GM12878 (cell line): ENCODE data around the gene MAP3K5. TPM values are rescaled to one million over a fixed set of nuclear protein-coding genes. Genes with fewer than 3 reads are reported as not detected.
"Not testable (repeated sequence)": the region's sequence is repeated elsewhere in the genome, so short reads cannot be mapped to it uniquely, and the experiment has no call there.

ENCODE experiments used
- ATAC-seq: fragments of 200-7000 bp; cut with Tn5 transposase; 3 replicates; pipeline ENCODE4 v1.9.1; 2020; ENCODE audit warnings: mild to moderate bottlenecking, moderate library complexity
- BruUV-seq: library from RNA; stranded (reverse); fragments of 400-500 nt; replicated peaks from 2 replicates; lab custom pipeline; 2021; lab: Mats Ljungman, UMichigan
- CTCF ChIA-PET: fragments of 300-600 bp; sonication (Branson Sonifier 250); formaldehyde crosslinking; extraction: SDS; loops from one replicate; lab custom pipeline; 2021; ENCODE audit warnings: inconsistent platforms; lab: Yijun Ruan, JAX
- POLR2A ChIA-PET: fragments of 350-600 bp; formaldehyde crosslinking; extraction: SDS; loops from one replicate; lab custom pipeline; 2021; ENCODE audit warnings: inconsistent platforms; lab: Charles Lee
- RAD21 ChIA-PET: fragments of 300-600 bp; sonication (Branson Sonifier 250); formaldehyde crosslinking; loops from one replicate; lab custom pipeline; 2023; ENCODE audit warnings: antibody characterized with exemption; ENCODE audit not compliant: unreplicated experiment; lab: Charles Lee
- SMC1A ChIA-PET: fragments of 300-600 bp; sonication (Branson Sonifier 250); formaldehyde crosslinking; loops from one replicate; lab custom pipeline; 2023; ENCODE audit not compliant: unreplicated experiment, uncharacterized antibody; lab: Charles Lee
- DNase-seq: peaks from one replicate; pipeline ENCODE4 v3.0.0-alpha.2; 2011; ENCODE audit warnings: low read depth, low spot score
- FAIRE-seq: peaks from 3 replicates; lab custom pipeline; 2011; peaks lifted over from hg19 to GRCh38; lab: Jason Lieb, UNC
- H2AFZ ChIP-seq: 2 replicates; pipeline ENCODE4 v1.6.0; 2011; ENCODE audit warnings: low read depth, low read length, control low read depth; ENCODE audit not compliant: control insufficient read depth
- H3K27ac ChIP-seq: 2 replicates; pipeline ENCODE4 v1.5.1; 2011; ENCODE audit warnings: control low read depth; ENCODE audit not compliant: control insufficient read depth, insufficient read depth
- H3K27me3 ChIP-seq, 2 experiments: replicated peaks in 1 of 2; 2 replicates each; pipeline versions ENCODE4 v1.6.0 to v1.6.1; 2011; ENCODE audit warnings: low read length in 1 of 2; ENCODE audit not compliant: control insufficient read depth in 2 of 2, insufficient read depth in 2 of 2
- H3K36me3 ChIP-seq, 2 experiments: 2 replicates each; pipeline ENCODE4 v1.5.1; 2011; ENCODE audit warnings: low read length in 1 of 2; ENCODE audit not compliant: control insufficient read depth in 2 of 2, insufficient read depth in 2 of 2
- H3K4me1 ChIP-seq: 2 replicates; pipeline ENCODE4 v1.6.1; 2011; ENCODE audit warnings: mild to moderate bottlenecking, low read length, moderate library complexity, mixed read lengths; ENCODE audit not compliant: control insufficient read depth, insufficient read depth
- H3K4me2 ChIP-seq: 2 replicates; pipeline ENCODE4 v1.6.0; 2011; ENCODE audit warnings: control low read depth; ENCODE audit not compliant: control insufficient read depth, insufficient read depth
- H3K4me3 ChIP-seq: fragments of 200-600 bp; sonication (generic); 2 replicates; pipeline ENCODE4 v1.5.1; 2016
- H3K79me2 ChIP-seq: 2 replicates; pipeline ENCODE4 v1.6.0; 2011; ENCODE audit warnings: low read length; ENCODE audit not compliant: control insufficient read depth, insufficient read depth
- H3K9ac ChIP-seq: 2 replicates; pipeline ENCODE4 v1.8.0; 2011; ENCODE audit warnings: low read length, control low read depth, mixed read lengths; ENCODE audit not compliant: control insufficient read depth, insufficient read depth
- H3K9me3 ChIP-seq: replicated peaks from 3 replicates; pipeline ENCODE4 v1.5.1; 2011; ENCODE audit warnings: mild to moderate bottlenecking, low read length; ENCODE audit not compliant: control insufficient read depth, insufficient read depth
- H4K20me1 ChIP-seq: 2 replicates; pipeline ENCODE4 v1.6.0; 2011; ENCODE audit not compliant: control insufficient read depth, insufficient read depth
- CHD4 ChIP-seq: fragments of 200-600 bp; sonication (generic); IDR thresholded peaks from 2 replicates; pipeline ENCODE4 v1.6.1; 2016; ENCODE audit warnings: mild to moderate bottlenecking
- CUX1 ChIP-seq: IDR thresholded peaks from 2 replicates; pipeline ENCODE4 v1.6.1; 2012; ENCODE audit warnings: improper control_type of control experiment, low read depth, low read length; ENCODE audit not compliant: insufficient replicate concordance
- POU2F2 ChIP-seq: IDR thresholded peaks from 3 replicates; pipeline ENCODE4 v1.6.1; 2011; ENCODE audit warnings: low read depth, mild to moderate bottlenecking, low read length, borderline replicate concordance
- SPI1 ChIP-seq: IDR thresholded peaks from 2 replicates; pipeline ENCODE4 v1.6.1; 2011; ENCODE audit warnings: low read depth, mild to moderate bottlenecking, low read length, moderate library complexity, borderline replicate concordance; ENCODE audit not compliant: insufficient read depth
- WGBS: methylation state at CpG from one replicate; pipeline ENCODE4 v1.1.6; 2016; ENCODE audit warnings: low lambda C conversion rate; ENCODE audit not compliant: insufficient replicate concordance, insufficient coverage; ENCODE audit errors: missing lambda C conversion rate; 5-methylcytosine and 5-hydroxymethylcytosine counted together
- in situ Hi-C: fragments of 300-500 bp; cut with MboI; formaldehyde crosslinking; loops from 9 replicates; pipeline ENCODE4 v1.14.3; 2018; ENCODE audit warnings: mixed read lengths
- intact Hi-C: fragments of 100-400 bp; cut with micrococcal nuclease; formaldehyde crosslinking; loops from one replicate; pipeline ENCODE4 v1.14.2; 2022; ENCODE audit not compliant: unreplicated experiment
- polyA plus RNA-seq, 11 experiments: library from polyadenylated mRNA; depleted of rRNA in 4 of 11; unstranded in 6 of 11; stranded (reverse) in 5 of 11; fragments of >200 nt; fragmentation: Nextera tagmentation in 4 of 11; fragmentation: Illumina TruSeq in 1 of 11; extraction: Ambion mirVana in 4 of 11; extraction: Trizol in 1 of 11; gene quantifications; 1 replicate in 1 of 11; 2 replicates in 10 of 11; pipeline versions ENCODE4 v1.2.1 to v1.2.3, GENCODE V29; 2011 to 2016; ENCODE audit warnings: inconsistent platforms in 2 of 11, missing spikeins in 2 of 11, low read depth in 1 of 11
- total RNA-seq, 4 experiments: library from RNA; depleted of rRNA in 3 of 4; stranded (reverse); fragments of >200 nt in 3 of 4; fragmentation: Illumina TruSeq in 1 of 4; extraction: Trizol in 1 of 4; gene quantifications; 2 replicates each; pipeline versions ENCODE4 v1.2.1 to v1.2.3, GENCODE V29; 2013 to 2021

The MAP3K5 gene
- total and polyA plus RNA-seq, 10 of the 15 experiments (the other 5 are each of a cell fraction or from before 2014, with no cell fraction given): 5.4 to 34.3 (median 26.4) TPM

- BruUV-seq, ATAC-seq, H3K9me3 ChIP-seq, H3K9ac ChIP-seq, in situ Hi-C loops, H2AFZ ChIP-seq, H3K27me3 ChIP-seq, RAD21 ChIA-PET, H3K4me3 ChIP-seq, DNase-seq, H3K79me2 ChIP-seq, H3K4me2 ChIP-seq, FAIRE-seq, H3K27ac ChIP-seq, H4K20me1 ChIP-seq: not testable (repeated sequence)
- intact Hi-C loops: loop anchor here (5.0 kb wide), 1 partner anchor 201 kb away; the partner anchor contains the start of gene MAP3K5
- Histone ChIP-seq H3K36me3 (peaks cover 12 to 31% of the 10 kb centered on the region in 2 experiments), H3K4me1 (peaks cover 13% of the 10 kb centered on the region; the same call in 1 of the 2 replicates)
- WGBS: 100% methylated on average over 2 of the region's 2 CpGs
- POLR2A ChIA-PET: interaction anchor here (0.6 kb wide), 1 partner anchor 261 kb away, joined by 3 read pairs; no protein-coding TSS in a partner anchor
- CTCF ChIA-PET: interaction anchor here (0.5 kb wide), 1 partner anchor 1795 kb away, joined by 3 read pairs; no protein-coding TSS in a partner anchor
- SMC1A ChIA-PET: interaction anchor here (1.0 to 1.5 kb wide), 2 partner anchors 10 to 16 kb away, joined by 3 read pairs; no protein-coding TSS in a partner anchor
Measured at GRCh38 chr6:136590846-136591245, 201.4 kb downstream of the MAP3K5 start.

GRCh38 chr6:136587527-136587926, 204.8 kb downstream of the MAP3K5 start:
- intact Hi-C loops (loop anchor here (10.0 kb wide), 1 partner anchor 337 kb away; the partner anchor contains the start of gene SLC35D3), in situ Hi-C loops (no loop called here)
- ATAC-seq (peak; percentile 54), DNase-seq (no peak), FAIRE-seq (no peak)
- WGBS: 92% methylated on average over 1 of the region's 1 CpG
- ChIA-PET CTCF (interaction anchor here (1.1 kb wide), 2 partner anchors 56 to 205 kb away, joined by 3 read pairs; partner anchors contain the start of gene MAP3K5), POLR2A (no interaction called here), RAD21 (no interaction called here), SMC1A (interaction anchor here (1.0 to 1.3 kb wide), 3 partner anchors 10 to 56 kb away, joined by 3 read pairs; no protein-coding TSS in a partner anchor)
- H3K79me2 ChIP-seq: no peaks in the 10 kb centered on the region
- peaks cover 13 to 31% of the 10 kb centered on the region in 2 experiments for H3K36me3 ChIP-seq
- BruUV-seq: no TSS peak
- H3K4me3 ChIP-seq: no peak overlapping the region
- no peaks in the 10 kb centered on the region for H3K27me3 ChIP-seq
- no peak overlapping the region for H3K27ac ChIP-seq
- no peaks in the 10 kb centered on the region for H3K4me1 ChIP-seq
- no peak overlapping the region for H2AFZ ChIP-seq
- no peak overlapping the region for H3K9ac ChIP-seq
- TF ChIP-seq CHD4 (no peak), SPI1 (no peak), CUX1 (no peak), POU2F2 (no peak)
- H3K4me2 ChIP-seq: no peak overlapping the region
- H4K20me1 ChIP-seq: no peaks in the 10 kb centered on the region
- H3K9me3 ChIP-seq: no peaks in the 10 kb centered on the region
